HG03095 (cell line): ENCODE data around the gene C8A.

Experiments
- ATAC-seq: cut with Tn5 transposase; IDR thresholded peaks from one replicate; pipeline ENCODE4 v1.9.1; 2021; ENCODE audit warnings: moderate library complexity; ENCODE audit not compliant: unreplicated experiment

C8A gene

GRCh38 chr1:56836359-56836758 is 18.2 kb upstream of the C8A start:
- ATAC-seq: no peak

GRCh38 chr1:56837244-56837939 is 17.2 kb upstream of the C8A start:
- no peak for ATAC-seq

- no peak for ATAC-seq
Measured at GRCh38 chr1:56838759-56839158, 15.8 kb upstream of the C8A start.

GRCh38 chr1:56843544-56843943 is 11.1 kb upstream of the C8A start:
- ATAC-seq: no peak

- ATAC-seq: no peak
Measured at GRCh38 chr1:56844545-56845136, 10.0 kb upstream of the C8A start.

DNA sequence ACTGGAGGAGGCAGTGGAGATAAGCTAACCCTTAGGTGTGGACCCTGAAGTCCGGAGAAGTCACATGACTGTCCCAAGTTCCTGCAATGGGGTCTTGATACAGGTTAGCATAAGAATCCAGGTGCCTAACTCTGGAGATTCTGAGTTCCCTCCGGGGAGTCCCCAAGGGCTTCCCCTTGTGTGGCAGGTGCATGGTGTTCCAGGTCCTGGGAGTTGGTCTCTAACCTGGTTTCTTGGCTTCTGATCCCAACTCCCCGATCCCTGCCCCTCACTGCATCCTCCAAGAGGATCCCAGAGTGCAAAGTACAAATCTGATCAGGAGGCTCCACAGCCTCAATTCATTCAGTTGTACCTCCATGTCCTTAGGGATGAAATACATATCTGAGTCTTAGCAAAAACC is 9.3 kb upstream of the C8A start:
- no peak for ATAC-seq

DNA sequence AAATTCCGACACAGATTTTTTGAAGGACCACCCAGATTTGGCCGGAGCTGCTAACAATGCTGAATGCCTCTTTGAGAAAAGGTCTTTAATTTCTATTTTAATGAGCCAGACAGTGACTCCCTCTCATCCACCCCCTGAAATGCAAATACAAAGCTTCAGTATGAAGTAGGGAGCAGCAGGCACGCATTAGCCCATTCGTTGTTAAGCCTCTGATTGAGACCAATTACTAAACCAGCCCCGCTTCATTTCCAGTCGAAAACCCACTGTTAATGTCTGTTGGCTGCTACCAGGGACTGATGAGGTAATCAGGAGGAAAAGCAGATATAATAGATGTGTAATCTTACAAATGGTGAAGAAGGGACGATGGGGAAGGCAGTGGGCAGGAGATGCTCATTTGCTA is 4.8 kb upstream of the C8A start:
- no peak for ATAC-seq

GRCh38 chr1:56850411-56850810 is 4.2 kb upstream of the C8A start:
- no peak for ATAC-seq

DNA sequence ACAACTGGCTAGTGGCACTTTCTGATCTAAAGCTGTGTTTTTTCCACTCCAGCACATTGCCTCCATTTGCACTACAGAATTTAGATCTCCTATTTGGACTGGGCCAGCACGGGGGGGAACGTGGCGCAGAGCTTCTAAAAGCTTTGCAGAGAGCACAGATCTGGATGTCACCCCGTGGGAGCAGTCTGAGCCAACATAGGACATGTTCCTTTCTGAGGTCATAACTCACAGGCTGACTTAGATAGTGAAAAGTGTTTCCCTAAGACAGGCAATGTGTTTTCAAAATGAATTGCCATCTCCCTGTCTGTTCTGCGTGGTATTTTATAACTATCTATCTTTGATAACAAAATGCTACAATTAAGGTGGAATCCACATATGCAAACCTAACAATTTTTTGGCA is 3.7 kb upstream of the C8A start:
- no peak for ATAC-seq

- ATAC-seq: no peak
Measured at GRCh38 chr1:56852476-56852875, 2.1 kb upstream of the C8A start.

- no peak for ATAC-seq
Measured at GRCh38 chr1:56855190-56855589, 593 bp downstream of the C8A start.

DNA sequence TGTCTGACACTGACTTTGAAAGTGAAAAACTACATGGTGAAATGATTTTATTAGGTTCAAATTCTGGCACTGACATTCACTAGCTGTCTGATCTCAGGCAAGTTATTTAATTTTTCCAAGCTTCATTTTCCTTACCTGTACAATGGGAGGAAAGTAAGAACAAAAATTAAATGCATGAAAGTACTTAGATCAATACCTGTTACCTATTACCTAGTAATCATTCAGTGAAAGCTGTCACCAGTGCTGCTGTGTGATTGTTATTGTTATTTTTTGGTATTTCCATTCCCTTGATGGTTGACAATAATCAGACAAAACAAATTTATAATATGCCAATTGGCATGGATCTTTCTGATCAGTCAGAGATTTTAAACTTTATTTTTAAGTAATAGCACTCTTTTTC is 1.6 kb downstream of the C8A start:
- no peak for ATAC-seq

- ATAC-seq: no peak
Measured at GRCh38 chr1:56859287-56859686, 4.7 kb downstream of the C8A start.

DNA sequence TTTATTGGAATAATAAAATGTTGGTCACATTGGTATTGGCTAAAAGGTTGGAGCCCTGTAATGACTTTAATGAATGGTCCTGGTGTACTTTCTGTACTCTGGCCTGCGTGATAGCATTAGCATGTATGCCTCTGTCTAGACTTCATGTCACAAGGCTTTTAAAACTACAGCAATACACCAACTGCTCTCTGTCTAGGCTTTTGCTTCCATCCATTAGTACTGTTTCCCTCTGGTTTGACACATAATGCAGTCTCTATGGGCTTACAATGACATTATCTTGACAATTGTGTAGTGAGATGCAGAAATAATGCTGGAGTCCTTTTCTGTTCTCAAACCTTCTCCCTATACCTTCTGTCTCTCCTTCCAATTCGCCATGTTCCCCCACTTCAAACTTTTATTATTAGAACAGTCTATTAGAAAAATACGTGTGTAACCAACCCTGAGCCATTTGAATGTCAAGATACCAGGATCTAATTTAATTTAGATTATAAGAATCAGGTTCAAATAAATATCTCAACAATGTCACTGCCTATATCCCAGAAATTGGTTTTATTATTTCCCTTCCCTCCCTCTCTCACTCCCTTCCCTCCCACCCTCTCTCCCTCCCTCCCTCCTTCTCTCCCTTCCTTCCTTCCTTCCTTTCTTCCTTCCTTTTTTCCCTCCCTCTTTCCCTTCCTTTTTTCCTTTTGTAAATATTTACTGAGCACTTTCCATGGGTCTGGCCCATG is 8.8 kb downstream of the C8A start:
- ATAC-seq: no peak

- ATAC-seq: no peak
Measured at GRCh38 chr1:56864430-56864829, 9.8 kb downstream of the C8A start.

DNA sequence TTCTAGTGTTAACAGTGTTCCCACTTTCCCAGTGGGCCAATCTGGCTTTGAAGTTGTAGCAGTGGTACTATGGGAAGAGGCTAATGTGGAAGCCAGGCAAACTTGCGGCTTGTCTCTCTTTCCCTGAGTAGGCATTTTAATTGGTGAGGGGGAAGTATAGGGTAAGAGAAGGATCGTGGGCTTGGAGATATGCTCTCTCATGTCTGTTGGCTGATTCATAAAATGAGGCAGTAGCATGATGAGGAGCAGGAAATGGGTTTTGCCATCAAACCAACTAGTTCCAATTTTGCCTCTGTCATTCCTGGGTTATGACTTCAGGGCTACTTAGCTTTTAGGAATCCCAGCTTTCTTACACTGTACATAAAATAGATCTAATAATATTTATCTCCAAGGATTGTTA is 12.1 kb downstream of the C8A start:
- ATAC-seq: no peak

- ATAC-seq: no peak
Measured at GRCh38 chr1:56867491-56867890, 12.9 kb downstream of the C8A start.

DNA sequence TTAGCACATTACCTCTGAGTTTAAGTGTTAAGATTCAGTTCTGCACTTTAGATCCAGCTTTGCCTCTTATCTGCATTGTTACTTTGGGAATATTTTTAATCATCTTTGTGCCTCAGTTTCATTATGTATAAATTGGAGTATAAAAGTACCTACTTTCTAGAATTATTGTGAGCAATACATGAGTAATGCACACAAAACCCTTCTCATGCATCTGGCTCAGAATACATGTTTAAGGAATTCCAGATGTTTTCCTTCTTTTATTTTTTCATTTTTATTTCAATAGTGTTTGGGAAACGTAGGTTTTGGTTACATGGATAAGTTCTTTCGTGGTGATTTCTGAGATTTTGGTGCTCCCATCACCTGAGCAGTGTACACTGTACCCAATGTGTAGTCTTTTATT is 14.2 kb downstream of the C8A start:
- ATAC-seq: no peak

DNA sequence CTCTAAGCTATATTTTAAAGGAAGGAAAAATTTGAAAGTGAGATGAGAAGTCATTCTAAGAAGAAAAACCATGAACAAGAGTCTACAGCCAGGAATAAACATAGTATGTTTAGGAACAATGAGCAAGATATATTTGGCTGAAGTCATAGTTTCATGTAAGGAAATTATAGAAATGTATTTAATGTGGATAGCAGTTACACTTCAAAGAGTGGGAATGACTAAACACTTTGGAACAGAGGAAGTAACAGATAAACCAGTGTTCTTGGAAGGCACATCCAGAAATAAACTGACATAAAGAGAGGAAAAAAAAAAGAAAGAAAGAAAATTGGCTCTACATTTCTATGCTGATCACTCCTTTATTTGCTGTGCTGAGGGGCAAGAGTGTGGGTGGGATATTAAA is 18.0 kb downstream of the C8A start:
- ATAC-seq: no peak

GRCh38 chr1:56873213-56873612 is 18.6 kb downstream of the C8A start:
- no peak for ATAC-seq

GRCh38 chr1:56874689-56875088 is 20.1 kb downstream of the C8A start:
- no peak for ATAC-seq

GRCh38 chr1:56877973-56878372 is 23.4 kb downstream of the C8A start:
- ATAC-seq: no peak
